Inflammatory macrophage treated with lipopolysaccharide for 1 hour (primary cell): ENCODE data around the gene GABRB3.

Experiments
- DNase-seq, 2 donors: peaks; one replicate each; pipeline ENCODE4 v3.0.0-alpha.2; 2020 to 2022

GABRB3 gene

GRCh38 chr15:26531489-26531888, 241.4 kb downstream of the GABRB3 start:
- no peak for DNase-seq

- DNase-seq = no peak
These were observed 247.8 kb downstream of the GABRB3 start for GRCh38 chr15:26525096-26525495.

GRCh38 chr15:26521691-26522198, 251.1 kb downstream of the GABRB3 start:
- DNase-seq = no peak

- no peak for DNase-seq
These were observed 251.7 kb downstream of the GABRB3 start for GRCh38 chr15:26521130-26521529.

- no peak for DNase-seq
These were observed 254.0 kb downstream of the GABRB3 start for GRCh38 chr15:26518885-26519284.

- DNase-seq = no peak
These were observed 256.5 kb downstream of the GABRB3 start for GRCh38 chr15:26516102-26516980.

- no peak for DNase-seq
These were observed 268.9 kb downstream of the GABRB3 start for GRCh38 chr15:26504009-26504408.
